Ovary (tissue), 9 donors: ENCODE results near the gene RNF152. TPM values are rescaled to one million over a fixed set of nuclear protein-coding genes. Genes with fewer than 3 reads are reported as not detected.

ENCODE experiments used
- DNase-seq, 5 donors: peaks; one replicate each; pipeline ENCODE4 v3.0.0-alpha.2; 2019 to 2020
- H3K27ac ChIP-seq, 2 donors: fragments of 200-600 bp; one replicate each; pipeline versions ENCODE4 v1.5.1 to v1.8.0; 2019 to 2022
- H3K27me3 ChIP-seq: fragments of 200-600 bp; one replicate; pipeline ENCODE4 v1.8.0; 2022
- H3K36me3 ChIP-seq: fragments of 200-600 bp; sonication (generic); one replicate; pipeline ENCODE4 v1.5.1; 2019
- H3K4me1 ChIP-seq: one replicate; pipeline ENCODE4 v1.8.1; 2013; ENCODE audit warnings: mild to moderate bottlenecking, moderate library complexity; ENCODE audit not compliant: insufficient read depth
- H3K4me3 ChIP-seq: fragments of 200-600 bp; sonication (generic); one replicate; pipeline ENCODE4 v1.5.1; 2017
- H3K9me3 ChIP-seq, 2 donors: fragments of 200-600 bp in 1 of 2; sonication (generic) in 1 of 2; one replicate each; pipeline versions ENCODE4 v1.5.1 to v1.8.1; 2013 to 2019; ENCODE audit warnings: mild to moderate bottlenecking in 1 of 2, moderate library complexity in 1 of 2
- EP300 ChIP-seq: sonication (generic); formaldehyde crosslinking; IDR thresholded peaks from one replicate; pipeline ENCODE4 v1.6.1; 2017; ENCODE audit warnings: antibody characterized with exemption
- POLR2A ChIP-seq: fragments of 450-650 bp; IDR thresholded peaks from one replicate; pipeline ENCODE4 v1.6.1; 2017; ENCODE audit warnings: antibody characterized with exemption, mild to moderate bottlenecking, moderate library complexity
- WGBS, 3 donors: extraction: QIAGEN DNeasy Blood & Tissue Kit in 1 of 3; methylation state at CpG; one replicate each; pipeline versions ENCODE4 v1.1.5 to v1.1.7; 2013 to 2017; 5-methylcytosine and 5-hydroxymethylcytosine counted together
- intact Hi-C, 4 donors: fragments of 100-400 bp; cut with DNase I; formaldehyde crosslinking; loops; one replicate each; pipeline versions ENCODE4 v1.11.0 to v1.15.1; 2022 to 2023
- polyA plus RNA-seq, 2 donors: library from polyadenylated mRNA; stranded (reverse); fragments of 200-250 nt in 1 of 2; fragments of 350-450 nt in 1 of 2; fragmentation: Illumina TruSeq in 1 of 2; extraction: RNeasy Lipid Tissue Mini Kit (QIAGEN cat#74804) in 1 of 2; gene quantifications; one replicate each; pipeline ENCODE4 v1.2.3, GENCODE V29; 2013 to 2014
- total RNA-seq, 7 donors: library from RNA; depleted of rRNA in 2 of 7; stranded (reverse); fragments of >200 nt in 2 of 7; fragmentation: NEBNext Ultra II Directional in 3 of 7; extraction: Animal tissue kit (Norgen Biotek cat#: 25700) in 3 of 7; gene quantifications; one replicate each; pipeline versions ENCODE4 v1.1.0 to v1.2.4, GENCODE V29; 2016 to 2023
- TF ChIP-seq, protein P1 (sequence below), 3 donors: fragments of 450-650 bp in 2 of 3; fragments of 200-600 bp in 1 of 3; IDR thresholded peaks; one replicate each; pipeline versions ENCODE4 v1.5.1 to v1.8.0; 2016 to 2022; ENCODE audit warnings: antibody characterized with exemption in 3 of 3, mild to moderate bottlenecking in 1 of 3
- donor health status: DM: no; HTN: no; CAD: no; lungs with moderate emphysema.
- donor health status: DM: no; HTN: no; CAD: no.
- donor health status: Bipolar disorder and iron deficiency.
- donor health status: DM: yes; HTN: yes; CAD: no.
- donor health status: DM: no; HTN: no; CAD: no.
- donor health status: DM: yes; HTN: yes; CAD: no.

RNF152 gene
- total and polyA plus RNA-seq, 9 donors, result 2.6 to 31.6 (median 7.2) TPM

- intact Hi-C loops, result no loop called here
- H3K4me1 ChIP-seq, result peaks cover 2% of the 10 kb centered on the region
Observed at GRCh38 chr18:61853855-61854254, 39.0 kb downstream of the RNF152 start.

GRCh38 chr18:61852496-61852895, 40.3 kb downstream of the RNF152 start:
- Histone ChIP-seq H3K4me1 (peaks cover 2% of the 10 kb centered on the region), H3K36me3 (no peaks in the 10 kb centered on the region), H3K27ac (no peak overlapping the region), H3K27me3 (no peaks in the 10 kb centered on the region), H3K9me3 (no peaks in the 10 kb centered on the region), H3K4me3 (no peak overlapping the region)
- TF ChIP-seq EP300 (no peak), POLR2A (no peak)
- TF ChIP-seq, protein P1, sequence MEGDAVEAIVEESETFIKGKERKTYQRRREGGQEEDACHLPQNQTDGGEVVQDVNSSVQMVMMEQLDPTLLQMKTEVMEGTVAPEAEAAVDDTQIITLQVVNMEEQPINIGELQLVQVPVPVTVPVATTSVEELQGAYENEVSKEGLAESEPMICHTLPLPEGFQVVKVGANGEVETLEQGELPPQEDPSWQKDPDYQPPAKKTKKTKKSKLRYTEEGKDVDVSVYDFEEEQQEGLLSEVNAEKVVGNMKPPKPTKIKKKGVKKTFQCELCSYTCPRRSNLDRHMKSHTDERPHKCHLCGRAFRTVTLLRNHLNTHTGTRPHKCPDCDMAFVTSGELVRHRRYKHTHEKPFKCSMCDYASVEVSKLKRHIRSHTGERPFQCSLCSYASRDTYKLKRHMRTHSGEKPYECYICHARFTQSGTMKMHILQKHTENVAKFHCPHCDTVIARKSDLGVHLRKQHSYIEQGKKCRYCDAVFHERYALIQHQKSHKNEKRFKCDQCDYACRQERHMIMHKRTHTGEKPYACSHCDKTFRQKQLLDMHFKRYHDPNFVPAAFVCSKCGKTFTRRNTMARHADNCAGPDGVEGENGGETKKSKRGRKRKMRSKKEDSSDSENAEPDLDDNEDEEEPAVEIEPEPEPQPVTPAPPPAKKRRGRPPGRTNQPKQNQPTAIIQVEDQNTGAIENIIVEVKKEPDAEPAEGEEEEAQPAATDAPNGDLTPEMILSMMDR (IDR thresholded peaks at IDR 0.05), result no peak
- DNase-seq, result no peak
- intact Hi-C loops, result no loop called here
- WGBS, 3 donors, result 75 to 87% (median 78%) methylated on average over 1 of the region's 1 CpG

More at GRCh38 chr18:61853855-61854254, 39.0 kb downstream of the RNF152 start:
- no peak overlapping the region for H3K27ac ChIP-seq
- H3K4me3 ChIP-seq, result no peak overlapping the region
- DNase-seq, result no peak
- H3K27me3 ChIP-seq, result no peaks in the 10 kb centered on the region
- 88 to 89% (median 89%) methylated on average over 3 of the region's 3 CpGs for WGBS, 3 donors
- H3K9me3 ChIP-seq, result no peaks in the 10 kb centered on the region
- H3K36me3 ChIP-seq, result no peaks in the 10 kb centered on the region
- TF ChIP-seq, protein P1 (IDR thresholded peaks at IDR 0.05), result no peak
- TF ChIP-seq POLR2A (no peak), EP300 (no peak)

DNA sequence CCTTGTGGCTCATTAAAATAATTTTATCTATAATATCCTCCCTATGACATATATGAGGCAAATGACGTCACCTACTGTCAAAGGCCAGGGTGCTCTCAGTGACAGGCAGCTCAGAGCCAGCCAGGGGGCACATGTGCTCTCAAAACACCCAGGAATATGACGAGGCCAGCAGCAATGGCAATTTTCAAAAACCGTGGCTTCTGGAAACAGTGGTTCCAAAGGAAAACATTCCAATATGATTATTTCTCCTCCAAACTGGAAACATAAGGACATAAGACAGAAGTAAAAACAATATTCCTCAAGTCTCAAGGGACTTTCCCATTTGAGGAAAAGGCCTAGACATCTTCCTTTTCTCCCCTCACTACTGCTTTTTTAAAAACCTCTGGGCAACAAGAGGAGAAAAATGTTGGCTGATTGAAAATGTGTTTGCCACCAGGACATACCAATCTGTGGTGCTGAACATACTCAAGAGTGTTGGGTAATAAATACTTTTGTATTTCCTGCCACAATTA, 40.8 kb downstream of the RNF152 start:
- Histone ChIP-seq H3K4me3 (no peak overlapping the region), H3K36me3 (no peaks in the 10 kb centered on the region), H3K9me3 (no peaks in the 10 kb centered on the region), H3K27ac (no peak overlapping the region), H3K27me3 (no peaks in the 10 kb centered on the region), H3K4me1 (peaks cover 2% of the 10 kb centered on the region)
- TF ChIP-seq POLR2A (no peak), EP300 (no peak)
- TF ChIP-seq, protein P1 (IDR thresholded peaks at IDR 0.05), result no peak
- no peak for DNase-seq
- 50 to 70% (median 52%) methylated on average over 3 of the region's 3 CpGs for WGBS, 3 donors
- intact Hi-C loops, result no loop called here

- DNase-seq, result no peak
- Histone ChIP-seq H3K4me3 (no peak overlapping the region), H3K9me3 (no peaks in the 10 kb centered on the region), H3K4me1 (peaks cover 2% of the 10 kb centered on the region), H3K27ac (no peak overlapping the region), H3K27me3 (no peaks in the 10 kb centered on the region), H3K36me3 (no peaks in the 10 kb centered on the region)
- TF ChIP-seq POLR2A (no peak), EP300 (no peak)
- TF ChIP-seq, protein P1 (IDR thresholded peaks at IDR 0.05), result no peak
- 76 to 78% (median 76%) methylated on average over 3 of the region's 3 CpGs for WGBS, 3 donors
- intact Hi-C loops, result no loop called here
Observed at GRCh38 chr18:61851279-61851678, 41.5 kb downstream of the RNF152 start.
